Ishikawa (cell line): ENCODE results near the gene SLC29A1.

Source experiments
- CEBPB ChIP-seq: IDR thresholded peaks from 2 replicates; pipeline ENCODE4 v1.6.1; 2012
- CREB1 ChIP-seq: IDR thresholded peaks from 2 replicates; pipeline ENCODE4 v1.6.1; 2012; ENCODE audit warnings: low read depth
- EGR1 ChIP-seq: IDR thresholded peaks from 2 replicates; pipeline ENCODE4 v1.6.1; 2012
- EP300 ChIP-seq: IDR thresholded peaks from 2 replicates; pipeline ENCODE4 v1.6.1; 2012; ENCODE audit warnings: borderline replicate concordance
- FOXM1 ChIP-seq: IDR thresholded peaks from 2 replicates; pipeline ENCODE4 v1.6.1; 2012; ENCODE audit warnings: low read depth, borderline replicate concordance
- MAX ChIP-seq: IDR thresholded peaks from 2 replicates; pipeline ENCODE4 v1.6.1; 2012
- NFIC ChIP-seq: IDR thresholded peaks from 2 replicates; pipeline ENCODE4 v1.6.1; 2012
- RAD21 ChIP-seq: IDR thresholded peaks from 2 replicates; pipeline ENCODE4 v1.6.1; 2012; ENCODE audit warnings: low read depth
- REST ChIP-seq: IDR thresholded peaks from 2 replicates; pipeline ENCODE4 v1.6.1; 2012; ENCODE audit warnings: low read depth, mild to moderate bottlenecking
- TAF1 ChIP-seq: IDR thresholded peaks from 2 replicates; pipeline ENCODE4 v1.6.1; 2012; ENCODE audit warnings: low read depth, mild to moderate bottlenecking
- TCF12 ChIP-seq: IDR thresholded peaks from 2 replicates; pipeline ENCODE4 v1.6.1; 2012; ENCODE audit warnings: low read depth
- TEAD4 ChIP-seq: IDR thresholded peaks from 2 replicates; pipeline ENCODE4 v1.6.1; 2012
- USF1 ChIP-seq: IDR thresholded peaks from 2 replicates; pipeline ENCODE4 v1.6.1; 2012
- YY1 ChIP-seq: IDR thresholded peaks from 2 replicates; pipeline ENCODE4 v1.6.1; 2012; ENCODE audit warnings: low read depth
- ZBTB7A ChIP-seq: IDR thresholded peaks from 2 replicates; pipeline ENCODE4 v1.6.1; 2012; ENCODE audit warnings: low read depth

The SLC29A1 gene

DNA sequence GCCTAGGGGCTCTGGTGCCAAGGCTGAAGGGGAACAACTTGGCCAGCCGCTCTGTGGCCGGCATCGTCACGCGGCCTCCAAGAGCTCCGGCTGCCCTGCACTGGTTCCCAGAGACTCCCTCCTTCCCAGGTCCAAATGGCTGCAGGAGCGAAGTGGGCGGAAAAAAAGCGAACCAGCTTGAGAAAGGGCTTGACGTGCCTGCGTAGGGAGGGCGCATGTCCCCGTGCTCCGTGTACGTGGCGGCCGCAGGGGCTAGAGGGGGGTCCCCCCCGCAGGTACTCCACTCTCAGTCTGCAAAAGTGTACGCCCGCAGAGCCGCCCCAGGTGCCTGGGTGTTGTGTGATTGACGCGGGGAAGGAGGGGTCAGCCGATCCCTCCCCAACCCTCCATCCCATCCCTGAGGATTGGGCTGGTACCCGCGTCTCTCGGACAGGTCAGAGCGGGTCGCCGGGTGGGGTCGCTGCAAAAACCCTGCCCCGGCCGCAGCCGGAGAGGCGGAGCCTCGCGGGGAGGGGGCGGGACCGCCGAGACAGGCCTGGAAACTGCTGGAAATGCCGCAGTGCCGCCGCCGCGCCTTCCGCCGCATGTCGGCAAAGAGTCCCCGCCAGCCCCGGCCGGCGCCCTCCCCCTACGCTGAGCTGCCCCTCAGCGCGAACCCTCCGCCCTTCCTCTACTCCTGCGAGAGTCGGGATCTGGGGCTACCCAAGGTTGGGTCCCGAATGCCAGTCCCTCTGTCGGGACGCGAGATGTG lies 22.7 kb downstream of the SLC29A1 start:
- peak; percentile 62; the same call in 1 of the 2 replicates for TF ChIP-seq TAF1
- TF ChIP-seq ZBTB7A: peak; percentile 88; the same call in 1 of the 2 replicates
- TF ChIP-seq CEBPB: no peak
- TF ChIP-seq REST: no peak
- TF ChIP-seq YY1: peak; percentile 41; the same call in 1 of the 2 replicates
- peak; percentile 46; the same call in 1 of the 2 replicates for TF ChIP-seq EP300
- TF ChIP-seq TCF12: 0 out of 2 replicates have a peak, but pooled peaks have one; percentile 49
- TF ChIP-seq USF1: no peak; the same call in 1 of the 2 replicates
- TF ChIP-seq CREB1: no peak
- no peak for TF ChIP-seq FOXM1
- TF ChIP-seq RAD21: no peak
- no peak for TF ChIP-seq NFIC
- TF ChIP-seq EGR1: no peak
- peak; percentile 64; the same call in 1 of the 2 replicates for TF ChIP-seq MAX
- TF ChIP-seq TEAD4: peak; percentile 59

GRCh38 chr6:44246663-44247337 lies 23.4 kb downstream of the SLC29A1 start, which contains the start of gene HSP90AB1:
Gene HSP90AB1, plus strand, starts transcription at chr6:44247101. Its CDS starts 1,529 bp downstream, at chr6:44248630.
- peak; percentile 73; the same call in 1 of the 2 replicates for TF ChIP-seq YY1
- no peak for TF ChIP-seq REST
- TF ChIP-seq RAD21: no peak
- TF ChIP-seq EGR1: peak; percentile 89
- TF ChIP-seq CEBPB: peak; percentile 23; the same call in 1 of the 2 replicates
- TF ChIP-seq CREB1: peak; percentile 65
- TF ChIP-seq TEAD4: peak; percentile 75
- TF ChIP-seq MAX: no peak; the same call in 1 of the 2 replicates
- TF ChIP-seq USF1: peak; percentile 36; the same call in 1 of the 2 replicates
- TF ChIP-seq NFIC: peak; percentile 47; the same call in 1 of the 2 replicates
- TF ChIP-seq ZBTB7A: no peak; the same call in 1 of the 2 replicates
- TF ChIP-seq FOXM1: no peak
- TF ChIP-seq TAF1: peak; percentile 99
- TF ChIP-seq EP300: 0 out of 2 replicates have a peak, but pooled peaks have one; percentile 45
- peak; percentile 72 for TF ChIP-seq TCF12

- TF ChIP-seq YY1 (peak; percentile 84), ZBTB7A (peak; percentile 50; the same call in 1 of the 2 replicates), MAX (peak; percentile 88), TAF1 (no peak; the same call in 1 of the 2 replicates)
Observed at GRCh38 chr6:44247338-44248302, 24.2 kb downstream of the SLC29A1 start.

DNA sequence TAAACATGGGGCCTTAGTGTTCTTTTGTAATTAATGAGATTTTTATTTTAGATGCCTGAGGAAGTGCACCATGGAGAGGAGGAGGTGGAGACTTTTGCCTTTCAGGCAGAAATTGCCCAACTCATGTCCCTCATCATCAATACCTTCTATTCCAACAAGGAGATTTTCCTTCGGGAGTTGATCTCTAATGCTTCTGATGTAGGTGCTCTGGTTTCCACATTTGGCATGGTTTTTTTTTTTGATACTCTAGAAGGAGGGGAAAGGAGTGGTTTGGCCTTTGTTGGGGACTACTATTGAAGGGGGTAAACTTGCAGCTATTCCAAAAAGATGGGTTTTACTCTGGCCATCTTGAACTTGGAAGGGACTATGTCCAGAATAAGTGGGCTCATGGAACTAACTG lies 25.2 kb downstream of the SLC29A1 start:
- TF ChIP-seq USF1: no peak
- TF ChIP-seq CREB1: no peak; the same call in 1 of the 2 replicates
- no peak for TF ChIP-seq MAX
- TF ChIP-seq NFIC: no peak
- TF ChIP-seq CEBPB: no peak
- no peak for TF ChIP-seq TAF1
